ENCODE measurements around the gene MACROD1. TPM values are rescaled to one million over a fixed set of nuclear protein-coding genes. Genes with fewer than 3 reads are reported as not detected.
A peak's percentile ranks its signal among the peaks of the same experiment; 100 is the strongest.

MACROD1 gene
- total RNA-seq, 4 donors from 2014 or later: 28.8 to 70.7 (median 33.7) TPM

DNA sequence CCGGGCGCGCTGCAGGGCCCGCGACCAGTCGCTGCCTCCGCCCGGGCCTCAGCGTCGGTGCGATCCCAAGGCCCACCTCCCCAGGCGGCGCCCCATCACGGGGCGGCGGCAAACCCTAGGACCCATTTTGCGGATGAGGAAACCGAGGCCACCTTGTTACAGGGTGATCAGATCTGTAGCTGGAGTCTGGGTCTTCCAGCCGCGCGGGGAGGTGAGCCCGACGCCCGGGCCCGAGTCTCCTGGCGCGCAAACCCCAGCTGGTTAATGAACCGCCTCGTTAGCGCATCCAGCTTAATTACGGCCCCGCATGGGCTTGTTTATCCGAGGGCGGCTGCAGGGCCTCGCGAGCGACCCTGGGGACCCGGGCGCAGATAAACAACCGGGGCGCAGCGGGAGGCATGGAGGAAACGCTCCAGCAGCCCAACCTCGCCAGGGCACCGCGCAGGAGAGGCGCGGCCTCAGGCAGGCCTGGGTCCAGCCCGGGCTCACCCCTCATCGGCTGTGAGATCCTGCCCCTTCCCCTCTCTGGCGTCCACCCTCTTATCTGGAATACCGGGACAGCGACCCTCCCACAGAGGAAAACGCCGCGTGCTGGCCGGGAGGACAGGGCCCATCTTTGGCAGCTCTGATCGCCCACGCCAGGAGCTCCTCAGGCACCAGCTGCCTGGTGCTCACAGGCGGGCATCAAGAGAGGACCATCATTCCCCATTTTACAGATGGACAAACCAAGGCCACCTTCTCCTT, 165.0 kb downstream of the MACROD1 start:
- peaks cover 34 to 45% (median 42%) of the 10 kb centered on the region in 4 donors for H3K4me1 ChIP-seq

DNA sequence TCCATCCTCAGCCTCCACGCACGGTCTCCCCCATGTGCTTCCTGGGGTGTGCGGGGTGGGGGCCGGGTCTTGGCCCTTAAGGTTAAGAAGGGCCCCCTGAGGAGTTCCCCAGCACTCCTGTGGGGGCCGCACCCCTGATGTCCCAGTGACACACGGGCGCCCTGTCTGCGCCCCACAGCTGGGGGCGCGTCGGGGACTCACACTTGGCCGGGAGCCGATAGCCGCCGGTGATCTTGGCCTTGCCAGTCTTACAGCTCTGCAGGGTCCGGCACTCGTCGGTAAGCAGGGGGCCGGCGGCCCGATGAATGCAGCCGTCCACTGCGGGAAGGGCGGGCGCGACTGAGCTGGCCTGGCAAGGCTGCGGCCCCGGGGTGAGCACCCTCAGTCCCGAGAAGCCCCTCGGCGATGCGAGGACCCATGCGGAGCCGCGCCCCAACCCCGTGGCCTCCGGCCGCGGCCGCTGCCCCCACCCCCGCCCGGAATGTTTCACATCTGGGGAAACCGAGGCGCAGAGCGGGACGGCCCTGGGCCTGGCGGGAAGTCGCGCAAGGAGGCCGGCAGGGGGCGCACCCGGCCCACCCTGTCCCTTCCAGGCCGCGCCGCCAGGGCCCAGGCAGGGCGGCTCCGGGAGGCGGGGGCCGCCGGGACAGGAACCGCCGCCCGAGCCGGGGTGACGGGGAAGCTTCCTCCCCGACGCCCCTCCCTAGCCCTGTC, 165.7 kb downstream of the MACROD1 start:
- no peak for DNase-seq (ENCODE audit: extremely low spot score)
- 0% methylated on average over 8 of the region's 67 CpGs for WGBS
- intact Hi-C loops (cut with DNase I): loop anchor here (1.0 kb wide), 1 partner anchor 148 kb away; no protein-coding TSS in a partner anchor

More for the DNA sequence above, 165.0 kb downstream of the MACROD1 start:
- peaks cover 25 to 31% (median 29%) of the 10 kb centered on the region in 4 donors for H3K36me3 ChIP-seq
- no peak for DNase-seq (ENCODE audit: extremely low spot score)
- peaks cover 0 to 20% (median 0%) of the 10 kb centered on the region in 4 donors for H3K27me3 ChIP-seq
- intact Hi-C loops (cut with DNase I): loop anchor here (1.0 kb wide), 1 partner anchor 147 kb away; no protein-coding TSS in a partner anchor
- H3K9me3 ChIP-seq: no peaks in the 10 kb centered on the region
- peak overlapping the region; percentile 46 to 52 (median 48) for H3K4me3 ChIP-seq
- H3K27ac ChIP-seq (replicated peaks in 1 of 4): no peak overlapping the region
- 32% methylated on average over 25 of the region's 60 CpGs for WGBS
- TF ChIP-seq, protein P1, sequence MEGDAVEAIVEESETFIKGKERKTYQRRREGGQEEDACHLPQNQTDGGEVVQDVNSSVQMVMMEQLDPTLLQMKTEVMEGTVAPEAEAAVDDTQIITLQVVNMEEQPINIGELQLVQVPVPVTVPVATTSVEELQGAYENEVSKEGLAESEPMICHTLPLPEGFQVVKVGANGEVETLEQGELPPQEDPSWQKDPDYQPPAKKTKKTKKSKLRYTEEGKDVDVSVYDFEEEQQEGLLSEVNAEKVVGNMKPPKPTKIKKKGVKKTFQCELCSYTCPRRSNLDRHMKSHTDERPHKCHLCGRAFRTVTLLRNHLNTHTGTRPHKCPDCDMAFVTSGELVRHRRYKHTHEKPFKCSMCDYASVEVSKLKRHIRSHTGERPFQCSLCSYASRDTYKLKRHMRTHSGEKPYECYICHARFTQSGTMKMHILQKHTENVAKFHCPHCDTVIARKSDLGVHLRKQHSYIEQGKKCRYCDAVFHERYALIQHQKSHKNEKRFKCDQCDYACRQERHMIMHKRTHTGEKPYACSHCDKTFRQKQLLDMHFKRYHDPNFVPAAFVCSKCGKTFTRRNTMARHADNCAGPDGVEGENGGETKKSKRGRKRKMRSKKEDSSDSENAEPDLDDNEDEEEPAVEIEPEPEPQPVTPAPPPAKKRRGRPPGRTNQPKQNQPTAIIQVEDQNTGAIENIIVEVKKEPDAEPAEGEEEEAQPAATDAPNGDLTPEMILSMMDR (IDR thresholded peaks at IDR 0.05): no peak
- TF ChIP-seq POLR2AphosphoS5 (IDR thresholded peaks at IDR 0.05) (no peak), POLR2A (IDR thresholded peaks at IDR 0.05; ENCODE audit: low read depth) (no peak), EP300 (IDR thresholded peaks at IDR 0.05) (no peak)

DNA sequence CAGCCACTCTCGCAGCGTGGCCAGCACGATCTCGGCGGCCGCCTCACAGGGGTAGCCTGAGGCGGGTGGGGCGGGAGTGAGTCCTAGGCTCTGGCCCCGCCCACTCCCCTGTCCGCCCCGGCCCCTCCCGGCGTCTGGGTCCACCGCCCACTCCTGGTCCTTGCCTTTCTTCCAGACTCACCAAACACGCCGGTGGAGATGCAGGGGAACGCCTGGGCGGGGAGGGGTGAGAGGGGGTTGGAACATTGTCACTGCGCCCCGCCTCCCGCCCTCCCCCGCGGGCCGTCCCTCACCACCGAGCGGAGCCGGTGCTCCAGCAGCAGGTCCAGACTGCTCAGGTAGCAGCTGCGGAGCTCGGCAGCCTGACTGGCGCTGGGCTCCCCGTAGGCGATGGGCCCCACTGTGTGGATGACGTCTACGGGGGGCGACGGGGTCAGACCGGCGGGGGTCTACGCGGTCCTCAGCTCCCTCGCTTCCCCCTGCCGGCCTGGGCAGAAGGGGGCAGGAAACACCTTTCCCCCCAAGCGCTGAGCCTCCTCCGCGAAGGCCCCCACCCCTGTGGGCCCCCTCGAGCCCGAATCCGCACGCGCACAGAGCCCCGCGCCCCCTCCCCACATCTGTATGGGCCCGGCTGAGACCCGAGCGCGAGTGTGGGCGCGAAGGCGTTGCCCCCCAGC, 166.4 kb downstream of the MACROD1 start:
- Histone ChIP-seq H3K36me3 (peaks cover 40 to 45% (median 43%) of the 10 kb centered on the region in 4 donors), H3K27me3 (peaks cover 0 to 15% (median 0%) of the 10 kb centered on the region in 4 donors), H3K27ac (replicated peaks in 1 of 4) (no peak overlapping the region), H3K4me1 (peaks cover 34 to 48% (median 42%) of the 10 kb centered on the region in 4 donors), H3K9me3 (no peaks in the 10 kb centered on the region), H3K4me3 (peak overlapping the region; percentile 46 to 52 (median 48))
- no peak for DNase-seq (ENCODE audit: extremely low spot score)
- intact Hi-C loops (cut with DNase I): loop anchor here (1.0 kb wide), 1 partner anchor 149 kb away; no protein-coding TSS in a partner anchor
- TF ChIP-seq, protein P1 (IDR thresholded peaks at IDR 0.05): no peak
- 9% methylated on average over 20 of the region's 59 CpGs for WGBS

More for the DNA sequence above, 165.7 kb downstream of the MACROD1 start:
- TF ChIP-seq EP300 (IDR thresholded peaks at IDR 0.05): no peak
- no peak for TF ChIP-seq POLR2A (IDR thresholded peaks at IDR 0.05; ENCODE audit: low read depth)
- TF ChIP-seq, protein P1 (IDR thresholded peaks at IDR 0.05): peak; percentile 83 to 86 (median 84)
- H3K27me3 ChIP-seq: peaks cover 0 to 15% (median 0%) of the 10 kb centered on the region in 4 donors
- H3K36me3 ChIP-seq: peaks cover 33 to 38% (median 36%) of the 10 kb centered on the region in 4 donors
- no peak overlapping the region for H3K27ac ChIP-seq (replicated peaks in 1 of 4)
- H3K4me1 ChIP-seq: peaks cover 34 to 45% (median 42%) of the 10 kb centered on the region in 4 donors
- H3K9me3 ChIP-seq: no peaks in the 10 kb centered on the region
- peak overlapping the region; percentile 46 to 52 (median 48) for H3K4me3 ChIP-seq

DNA sequence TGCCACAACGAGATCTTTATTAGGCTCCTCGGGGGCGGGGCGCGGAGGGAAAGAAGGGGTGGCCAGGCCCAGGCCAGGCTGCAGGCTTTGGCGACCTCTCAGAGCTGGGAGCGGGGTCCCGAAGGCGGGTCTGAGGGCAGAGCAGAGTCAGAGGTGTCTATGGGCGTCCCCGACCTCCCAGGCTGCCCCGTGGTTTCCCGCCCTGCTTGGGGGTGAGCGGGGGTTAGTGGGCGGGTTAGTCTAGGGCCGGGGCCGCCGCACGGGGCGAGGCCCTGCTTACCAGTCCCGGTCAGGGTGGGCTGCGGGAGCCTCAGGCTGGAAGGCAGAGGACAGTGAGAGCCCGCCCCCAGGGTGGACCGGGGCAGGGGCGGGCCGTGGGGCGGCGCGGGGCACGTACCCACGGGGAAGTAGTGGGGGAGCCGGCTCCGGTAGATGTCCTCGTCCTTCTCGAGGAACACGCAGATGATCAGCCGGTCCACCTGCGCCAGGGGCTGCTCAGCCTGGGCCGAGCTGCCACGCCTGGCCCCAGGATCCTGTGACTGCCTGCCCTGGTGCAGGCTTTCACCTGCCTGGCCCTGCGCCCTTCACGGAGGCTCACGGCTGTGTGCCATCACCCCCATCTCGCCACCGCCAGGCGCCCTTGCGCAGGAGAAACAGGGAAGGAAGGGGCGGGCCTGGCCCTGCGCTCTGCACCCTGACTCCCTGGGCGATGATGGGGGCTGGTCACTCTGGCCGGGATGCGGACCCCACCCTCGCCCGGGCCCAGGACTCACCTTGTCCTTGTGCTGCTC, 167.2 kb downstream of the MACROD1 start:
- Histone ChIP-seq H3K27ac (replicated peaks in 1 of 4) (no peak overlapping the region), H3K4me3 (peak overlapping the region; percentile 46 to 52 (median 48)), H3K36me3 (peaks cover 45 to 53% (median 50%) of the 10 kb centered on the region in 4 donors), H3K9me3 (no peaks in the 10 kb centered on the region), H3K4me1 (peaks cover 37 to 50% (median 42%) of the 10 kb centered on the region in 4 donors), H3K27me3 (peaks cover 0 to 15% (median 0%) of the 10 kb centered on the region in 4 donors)
- 75% methylated on average over 11 of the region's 54 CpGs for WGBS
- TF ChIP-seq POLR2A (IDR thresholded peaks at IDR 0.05; ENCODE audit: low read depth) (no peak), POLR2AphosphoS5 (IDR thresholded peaks at IDR 0.05) (no peak), EP300 (IDR thresholded peaks at IDR 0.05) (no peak)
- TF ChIP-seq, protein P1 (IDR thresholded peaks at IDR 0.05): no peak
- DNase-seq (ENCODE audit: extremely low spot score): no peak
- intact Hi-C loops (cut with DNase I): no loop called here

All from esophagus muscularis mucosa (tissue), 4 donors.